DOHH2 (cell line): ENCODE data around the gene NCLN.

Experiments used
- H3F3A ChIP-seq: fragments of 200-600 bp; sonication (generic), shearing (Covaris generic); 2 replicates; pipeline ENCODE4 v1.6.0; 2016; ENCODE audit warnings: antibody characterized with exemption, mild to moderate bottlenecking; ENCODE audit not compliant: control insufficient read depth, insufficient read depth
- H3K27ac ChIP-seq: fragments of 200-600 bp; sonication (generic); 2 replicates; pipeline ENCODE4 v1.5.1; 2014; ENCODE audit warnings: low read depth, mild to moderate bottlenecking, low read length, moderate library complexity
- H3K27me3 ChIP-seq: fragments of 200-600 bp; sonication (generic); 2 replicates; pipeline ENCODE4 v1.6.1; 2014; ENCODE audit warnings: mild to moderate bottlenecking, low read length, mixed read lengths; ENCODE audit not compliant: control insufficient read depth
- H3K36me3 ChIP-seq: fragments of 200-600 bp; sonication (generic); 2 replicates; pipeline ENCODE4 v1.6.1; 2014; ENCODE audit warnings: mild to moderate bottlenecking, low read length, moderate library complexity, mixed read lengths; ENCODE audit not compliant: control insufficient read depth
- H3K4me1 ChIP-seq: fragments of 200-600 bp; sonication (generic); 2 replicates; pipeline ENCODE4 v1.6.1; 2014; ENCODE audit warnings: mild to moderate bottlenecking, low read length, mixed read lengths; ENCODE audit not compliant: control insufficient read depth
- H3K4me2 ChIP-seq: fragments of 200-600 bp; sonication (generic); 2 replicates; pipeline ENCODE4 v1.6.0; 2014; ENCODE audit warnings: mild to moderate bottlenecking, low read length, moderate library complexity
- H3K4me3 ChIP-seq: fragments of 200-600 bp; sonication (generic); 2 replicates; pipeline ENCODE4 v1.5.1; 2014; ENCODE audit warnings: mild to moderate bottlenecking, low read length, mixed read lengths
- H3K79me2 ChIP-seq: fragments of 200-600 bp; sonication (generic); 2 replicates; pipeline ENCODE4 v1.6.1; 2014; ENCODE audit warnings: mild to moderate bottlenecking, low read length, mixed read lengths; ENCODE audit not compliant: control insufficient read depth
- H3K9me2 ChIP-seq: fragments of 200-600 bp; sonication (generic); replicated peaks from 2 replicates; pipeline ENCODE4 v1.6.1; 2014; ENCODE audit warnings: mild to moderate bottlenecking, low read length, mixed read lengths; ENCODE audit not compliant: control insufficient read depth
- H3K9me3 ChIP-seq: fragments of 200-600 bp; sonication (generic); 2 replicates; pipeline ENCODE4 v1.6.1; 2014; ENCODE audit warnings: antibody characterized with exemption, low read length, mixed read lengths; ENCODE audit not compliant: control insufficient read depth, insufficient read depth
- H4K20me1 ChIP-seq: fragments of 200-600 bp; sonication (generic); 2 replicates; pipeline ENCODE4 v1.6.0; 2014; ENCODE audit warnings: low read depth, mild to moderate bottlenecking, antibody characterized with exemption, low read length, moderate library complexity; ENCODE audit not compliant: control insufficient read depth, insufficient read depth
- EZH2phosphoT487 ChIP-seq: fragments of 200-600 bp; sonication (generic); IDR thresholded peaks from 2 replicates; pipeline ENCODE4 v1.6.1; 2017; ENCODE audit warnings: borderline replicate concordance, mild to moderate bottlenecking, antibody characterized with exemption, low read length, moderate library complexity, mixed read lengths
- TF ChIP-seq, protein P1 (sequence below): fragments of 200-600 bp; sonication (generic); IDR thresholded peaks from one replicate; pipeline ENCODE4 v1.5.1; 2014; ENCODE audit warnings: antibody characterized with exemption, mild to moderate bottlenecking, low read depth, low read length; ENCODE audit not compliant: poor library complexity, severe bottlenecking

The NCLN gene

DNA sequence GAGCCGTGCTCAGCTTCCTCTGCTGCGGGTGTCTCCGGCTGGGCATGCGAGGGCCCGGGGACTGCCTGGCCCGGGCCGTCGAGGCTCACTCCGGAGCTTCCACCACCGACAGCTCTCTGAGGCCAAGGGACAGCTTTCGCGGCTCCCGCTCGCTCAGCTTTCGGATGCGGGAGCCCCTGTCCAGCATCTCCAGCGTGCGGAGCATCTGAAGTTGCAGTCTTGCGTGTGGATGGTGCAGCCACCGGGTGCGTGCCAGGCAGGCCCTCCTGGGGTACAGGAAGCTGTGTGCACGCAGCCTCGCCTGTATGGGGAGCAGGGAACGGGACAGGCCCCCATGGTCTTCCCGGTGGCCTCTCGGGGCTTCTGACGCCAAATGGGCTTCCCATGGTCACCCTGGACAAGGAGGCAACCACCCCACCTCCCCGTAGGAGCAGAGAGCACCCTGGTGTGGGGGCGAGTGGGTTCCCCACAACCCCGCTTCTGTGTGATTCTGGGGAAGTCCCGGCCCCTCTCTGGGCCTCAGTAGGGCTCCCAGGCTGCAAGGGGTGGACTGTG is 5.9 kb upstream of the NCLN start:
- peak overlapping the region; percentile 97 for H3K27ac ChIP-seq
- no peaks in the 10 kb centered on the region for H3K27me3 ChIP-seq
- H3K4me2 ChIP-seq = peak overlapping the region; percentile 99
- peak overlapping the region; percentile 95 for H3K4me3 ChIP-seq
- no peaks in the 10 kb centered on the region for H3K9me3 ChIP-seq
- H3F3A ChIP-seq = peaks cover 11% of the 10 kb centered on the region
- peaks cover 11% of the 10 kb centered on the region for H3K36me3 ChIP-seq
- no peaks in the 10 kb centered on the region for H4K20me1 ChIP-seq
- no peaks in the 10 kb centered on the region for H3K9me2 ChIP-seq
- H3K4me1 ChIP-seq = peaks cover 71% of the 10 kb centered on the region
- peaks cover 34% of the 10 kb centered on the region for H3K79me2 ChIP-seq
- TF ChIP-seq EZH2phosphoT487 = no peak
- TF ChIP-seq, protein P1, sequence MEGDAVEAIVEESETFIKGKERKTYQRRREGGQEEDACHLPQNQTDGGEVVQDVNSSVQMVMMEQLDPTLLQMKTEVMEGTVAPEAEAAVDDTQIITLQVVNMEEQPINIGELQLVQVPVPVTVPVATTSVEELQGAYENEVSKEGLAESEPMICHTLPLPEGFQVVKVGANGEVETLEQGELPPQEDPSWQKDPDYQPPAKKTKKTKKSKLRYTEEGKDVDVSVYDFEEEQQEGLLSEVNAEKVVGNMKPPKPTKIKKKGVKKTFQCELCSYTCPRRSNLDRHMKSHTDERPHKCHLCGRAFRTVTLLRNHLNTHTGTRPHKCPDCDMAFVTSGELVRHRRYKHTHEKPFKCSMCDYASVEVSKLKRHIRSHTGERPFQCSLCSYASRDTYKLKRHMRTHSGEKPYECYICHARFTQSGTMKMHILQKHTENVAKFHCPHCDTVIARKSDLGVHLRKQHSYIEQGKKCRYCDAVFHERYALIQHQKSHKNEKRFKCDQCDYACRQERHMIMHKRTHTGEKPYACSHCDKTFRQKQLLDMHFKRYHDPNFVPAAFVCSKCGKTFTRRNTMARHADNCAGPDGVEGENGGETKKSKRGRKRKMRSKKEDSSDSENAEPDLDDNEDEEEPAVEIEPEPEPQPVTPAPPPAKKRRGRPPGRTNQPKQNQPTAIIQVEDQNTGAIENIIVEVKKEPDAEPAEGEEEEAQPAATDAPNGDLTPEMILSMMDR = no peak

DNA sequence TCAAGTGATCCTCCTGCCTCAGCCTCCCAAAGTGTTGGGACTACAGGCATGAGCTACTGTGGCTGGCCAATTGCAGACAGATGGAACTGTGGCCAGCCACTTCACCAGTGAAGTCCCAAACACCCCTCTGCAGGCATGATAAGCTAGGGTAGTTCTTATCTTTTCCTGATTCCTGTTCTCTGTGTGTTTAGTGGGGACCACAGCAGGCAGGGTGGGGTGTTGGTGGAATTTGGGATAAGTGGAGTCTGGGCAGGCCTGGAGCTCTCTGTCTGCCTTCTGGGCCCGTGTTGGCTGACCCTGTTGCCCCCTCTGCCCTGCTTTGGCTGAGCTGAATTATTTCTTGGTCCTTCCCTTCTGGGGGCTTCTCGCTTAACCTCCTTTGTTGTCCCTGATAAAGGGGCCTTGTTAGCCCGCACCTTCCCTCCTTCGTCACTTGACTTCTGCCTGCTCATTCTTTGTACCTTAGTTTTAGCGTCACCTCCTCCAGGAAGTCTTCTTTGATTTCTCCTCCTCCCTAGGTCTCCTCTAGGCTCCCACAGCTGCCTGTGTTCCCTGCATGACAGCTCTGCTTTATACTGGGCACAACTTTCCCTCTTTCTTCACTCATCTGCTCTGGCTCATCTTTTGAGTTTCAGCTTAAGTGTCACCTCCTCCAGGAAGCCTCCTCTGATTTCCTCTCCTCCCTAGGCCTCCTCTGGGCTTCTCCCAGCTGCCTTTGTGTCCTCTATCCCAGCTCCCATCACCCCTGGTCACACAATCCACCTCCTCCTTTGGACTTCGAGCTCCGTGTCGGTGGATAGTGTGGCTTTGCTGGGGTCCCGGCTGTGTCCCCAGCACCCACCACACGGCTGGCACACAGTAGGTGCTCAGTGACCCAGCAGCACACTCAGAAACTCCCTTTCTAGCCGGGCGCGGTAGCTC is 1.7 kb upstream of the NCLN start:
- Histone ChIP-seq H3K9me3 (no peaks in the 10 kb centered on the region), H3K27me3 (no peaks in the 10 kb centered on the region), H3K4me1 (peaks cover 56% of the 10 kb centered on the region), H3K36me3 (peaks cover 30% of the 10 kb centered on the region), H3K79me2 (peaks cover 60% of the 10 kb centered on the region), H3K27ac (no peak overlapping the region), H3K9me2 (no peaks in the 10 kb centered on the region), H3K4me2 (peak overlapping the region; percentile 62; the same call in 1 of the 2 replicates), H3K4me3 (no peak overlapping the region), H3F3A (peaks cover 6% of the 10 kb centered on the region), H4K20me1 (peaks cover 18% of the 10 kb centered on the region; the same call in 1 of the 2 replicates)
- TF ChIP-seq EZH2phosphoT487 = no peak
- TF ChIP-seq, protein P1 = no peak

DNA sequence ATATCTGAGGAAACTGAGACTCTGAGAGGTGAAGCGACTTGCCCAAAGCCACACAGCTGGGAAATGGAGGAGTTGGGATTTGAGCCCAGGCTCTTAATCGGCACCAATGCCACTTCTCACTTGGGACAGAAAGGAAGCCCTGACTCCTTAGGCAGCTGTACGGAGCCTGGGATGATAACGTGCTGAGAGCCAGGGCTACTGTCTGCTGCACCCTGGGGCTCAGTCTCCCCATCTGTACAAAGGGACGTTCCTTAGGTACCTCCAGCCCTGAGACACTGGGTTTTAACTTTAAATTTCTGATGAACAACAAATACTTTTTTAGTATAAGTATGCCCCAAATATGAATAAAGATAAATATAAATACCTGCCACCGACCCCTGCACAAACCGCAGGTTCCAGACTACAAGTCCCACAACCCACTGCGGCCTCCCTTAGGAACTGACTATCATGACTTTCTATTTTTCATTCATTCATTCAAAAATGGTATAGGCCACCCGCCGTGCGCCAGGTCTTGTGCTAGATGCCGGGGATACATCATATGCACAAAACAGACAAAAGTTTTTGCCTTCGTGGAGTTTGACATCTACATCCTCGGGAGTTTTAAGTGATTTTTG is 776 bp upstream of the NCLN start:
- peaks cover 24% of the 10 kb centered on the region; the same call in 1 of the 2 replicates for H4K20me1 ChIP-seq
- H3F3A ChIP-seq = peaks cover 6% of the 10 kb centered on the region
- H3K27ac ChIP-seq = peak overlapping the region; percentile 65; the same call in 1 of the 2 replicates
- no peaks in the 10 kb centered on the region for H3K27me3 ChIP-seq
- H3K4me1 ChIP-seq = peaks cover 46% of the 10 kb centered on the region
- H3K9me3 ChIP-seq = no peaks in the 10 kb centered on the region
- H3K4me3 ChIP-seq = peak overlapping the region; percentile 74
- H3K9me2 ChIP-seq = no peaks in the 10 kb centered on the region
- H3K79me2 ChIP-seq = peaks cover 60% of the 10 kb centered on the region
- peak overlapping the region; percentile 62 for H3K4me2 ChIP-seq
- H3K36me3 ChIP-seq = peaks cover 36% of the 10 kb centered on the region
- no peak for TF ChIP-seq EZH2phosphoT487
- TF ChIP-seq, protein P1 = no peak
